Natural killer cell treated with Interleukin-12 subunit alpha and Interleukin-12 subunit beta and Interleukin-15 and Interleukin-18, amount 100 ng/mL, for 72 hours (primary cell): ENCODE data around the gene CCM2. TPM values are rescaled to one million over a fixed set of nuclear protein-coding genes. Genes with fewer than 3 reads are reported as not detected.

Experiments used
- ATAC-seq, 2 donors: fragments of 150-1000 bp; cut with Tn5 transposase in 1 of 2; sonication (Bioruptor Pico), chemical (Tn5 transposase) in 1 of 2; 2 replicates each; pipeline ENCODE4 v1.10.0; 2021
- DNase-seq: peaks from one replicate; pipeline ENCODE4 v3.0.0; 2022; ENCODE audit warnings: low spot score
- H3K27ac Mint-ChIP-seq, 2 donors: 1 replicate in 1 of 2; 2 replicates in 1 of 2; pipeline ENCODE4 v1.8.0; 2022; ENCODE audit warnings: mixed read lengths in 2 of 2, mild to moderate bottlenecking in 1 of 2, moderate library complexity in 1 of 2
- H3K27me3 Mint-ChIP-seq, 2 donors: 1 replicate in 1 of 2; 2 replicates in 1 of 2; pipeline ENCODE4 v1.8.0; 2022; ENCODE audit warnings: mixed read lengths in 2 of 2
- H3K36me3 Mint-ChIP-seq: one replicate; pipeline ENCODE4 v1.8.0; 2022; ENCODE audit warnings: mixed read lengths
- H3K4me1 Mint-ChIP-seq, 2 donors: 1 replicate in 1 of 2; 2 replicates in 1 of 2; pipeline ENCODE4 v1.8.0; 2022; ENCODE audit warnings: low read depth in 2 of 2, mixed read lengths in 2 of 2, mild to moderate bottlenecking in 1 of 2
- H3K4me3 Mint-ChIP-seq: one replicate; pipeline ENCODE4 v1.8.0; 2022; ENCODE audit warnings: mixed read lengths
- H3K9me3 Mint-ChIP-seq: 2 replicates; pipeline ENCODE4 v1.8.0; 2022; ENCODE audit warnings: mixed read lengths
- total RNA-seq, 2 donors: library from RNA; stranded (reverse); gene quantifications; one replicate each; pipeline ENCODE4 v1.2.3, GENCODE V29; 2022

CCM2 gene
- total RNA-seq, 2 donors from 2014 or later, result 59.2 to 68.4 TPM

DNA sequence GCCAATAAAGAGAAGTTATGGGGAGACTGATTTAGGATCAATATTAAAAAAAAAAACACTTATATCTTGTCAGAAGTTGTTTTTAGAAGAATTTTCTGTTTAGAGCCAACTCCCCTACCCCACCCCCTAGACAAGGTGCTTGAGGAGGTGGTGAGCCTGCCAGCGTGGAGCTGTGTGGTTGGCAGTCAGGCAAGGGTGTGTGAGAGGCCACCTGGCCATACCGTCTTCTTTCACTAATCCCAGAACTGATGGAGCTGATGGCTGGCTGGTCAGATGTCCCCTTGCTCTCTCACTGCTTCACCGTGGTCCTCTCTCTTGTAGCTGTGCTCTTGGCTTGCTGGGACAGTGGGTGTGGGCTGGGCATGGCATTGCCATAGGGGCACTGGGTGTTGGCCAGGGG, 54.4 kb downstream of the CCM2 start:
- H3K4me3 Mint-ChIP-seq, result no peak overlapping the region
- DNase-seq (no peak), ATAC-seq (no peak)
- peak overlapping the region; percentile 65 to 67 for H3K27ac Mint-ChIP-seq
- H3K36me3 Mint-ChIP-seq, result no peaks in the 10 kb centered on the region
- H3K27me3 Mint-ChIP-seq, result no peaks in the 10 kb centered on the region
- H3K9me3 Mint-ChIP-seq, result no peaks in the 10 kb centered on the region
- peaks cover 42 to 56% of the 10 kb centered on the region in 2 donors for H3K4me1 Mint-ChIP-seq

DNA sequence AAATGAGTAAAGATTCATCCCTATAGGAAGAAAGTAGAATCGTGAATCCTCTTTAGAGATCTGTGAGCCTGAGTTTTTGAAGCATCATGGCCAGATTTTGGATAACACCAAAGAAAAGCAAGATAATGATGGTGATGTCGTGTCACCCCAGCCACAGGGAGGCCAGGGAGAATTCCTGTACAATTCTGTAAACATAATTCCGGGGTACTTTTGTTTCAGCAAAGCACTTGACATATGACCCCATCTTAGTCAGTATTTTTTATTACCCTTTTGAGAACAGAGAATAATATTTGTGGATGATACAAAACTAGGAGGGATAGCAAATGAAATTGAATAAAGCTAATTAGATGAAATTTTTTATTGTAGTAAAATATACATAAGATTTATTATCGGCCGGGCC, 55.0 kb downstream of the CCM2 start:
- H3K36me3 Mint-ChIP-seq, result no peaks in the 10 kb centered on the region
- no peak overlapping the region for H3K4me3 Mint-ChIP-seq
- no peaks in the 10 kb centered on the region for H3K9me3 Mint-ChIP-seq
- DNase-seq (no peak), ATAC-seq (no peak)
- peaks cover 44 to 56% of the 10 kb centered on the region in 2 donors for H3K4me1 Mint-ChIP-seq
- peak overlapping the region; percentile 65 to 67 for H3K27ac Mint-ChIP-seq
- H3K27me3 Mint-ChIP-seq, result no peaks in the 10 kb centered on the region

DNA sequence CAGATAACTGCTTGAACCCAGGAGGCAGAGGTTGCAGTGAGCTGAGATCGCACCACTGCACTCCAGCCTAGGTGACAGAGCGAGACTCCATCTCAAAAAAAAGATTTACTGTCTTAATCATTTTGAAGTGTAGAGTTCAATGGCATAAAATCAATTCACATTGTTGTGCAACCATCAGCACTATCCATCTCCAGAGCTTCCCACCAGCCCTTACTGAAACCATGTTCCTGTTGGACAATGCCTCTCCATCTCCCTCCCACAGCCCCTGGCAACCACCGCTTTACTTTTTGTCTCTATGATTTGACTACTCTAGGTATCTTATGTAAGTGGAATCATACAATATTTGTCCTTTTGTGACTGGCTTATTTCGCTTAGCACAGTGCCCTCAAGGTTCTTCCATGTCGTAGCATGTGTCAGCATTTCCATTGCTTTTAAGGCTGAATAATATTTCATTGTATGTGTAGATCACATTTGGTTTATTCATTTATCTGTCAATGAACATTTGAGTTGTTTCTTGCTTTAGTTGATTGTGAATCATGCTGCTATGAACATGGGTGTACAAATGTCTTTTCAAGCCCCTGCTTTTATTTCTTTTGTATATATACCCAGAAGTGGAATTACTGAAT, 55.7 kb downstream of the CCM2 start:
- no peaks in the 10 kb centered on the region for H3K27me3 Mint-ChIP-seq
- H3K9me3 Mint-ChIP-seq, result no peaks in the 10 kb centered on the region
- DNase-seq (no peak), ATAC-seq (no peak)
- H3K4me1 Mint-ChIP-seq, result peaks cover 44 to 54% of the 10 kb centered on the region in 2 donors
- no peak overlapping the region for H3K27ac Mint-ChIP-seq
- no peak overlapping the region for H3K4me3 Mint-ChIP-seq
- peaks cover 6% of the 10 kb centered on the region for H3K36me3 Mint-ChIP-seq

DNA sequence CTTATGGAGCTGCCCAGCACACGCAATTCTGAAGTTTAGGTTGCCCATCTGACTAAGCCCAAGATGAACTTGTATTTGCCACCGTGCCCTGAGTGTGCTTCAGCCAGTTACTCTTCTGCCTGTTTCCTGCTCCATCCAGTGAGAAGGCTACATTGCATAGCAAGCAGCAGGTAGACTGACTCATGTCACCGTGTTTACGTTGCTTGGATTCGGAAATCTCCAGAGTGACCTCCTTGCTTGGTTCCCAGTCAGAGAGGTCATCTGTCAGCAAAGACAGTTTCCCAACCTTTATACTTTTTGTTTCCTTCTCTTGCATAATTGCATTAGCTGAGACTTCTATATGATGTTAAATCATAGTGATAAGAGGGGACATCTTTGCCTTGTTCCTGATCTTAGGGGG, 57.9 kb downstream of the CCM2 start:
- no peak overlapping the region for H3K4me3 Mint-ChIP-seq
- DNase-seq (no peak), ATAC-seq (no peak)
- H3K4me1 Mint-ChIP-seq, result peaks cover 48 to 59% of the 10 kb centered on the region in 2 donors
- peaks cover 7% of the 10 kb centered on the region for H3K36me3 Mint-ChIP-seq
- H3K27me3 Mint-ChIP-seq, result no peaks in the 10 kb centered on the region
- no peaks in the 10 kb centered on the region for H3K9me3 Mint-ChIP-seq
- H3K27ac Mint-ChIP-seq, result peak overlapping the region; percentile 34 to 72

DNA sequence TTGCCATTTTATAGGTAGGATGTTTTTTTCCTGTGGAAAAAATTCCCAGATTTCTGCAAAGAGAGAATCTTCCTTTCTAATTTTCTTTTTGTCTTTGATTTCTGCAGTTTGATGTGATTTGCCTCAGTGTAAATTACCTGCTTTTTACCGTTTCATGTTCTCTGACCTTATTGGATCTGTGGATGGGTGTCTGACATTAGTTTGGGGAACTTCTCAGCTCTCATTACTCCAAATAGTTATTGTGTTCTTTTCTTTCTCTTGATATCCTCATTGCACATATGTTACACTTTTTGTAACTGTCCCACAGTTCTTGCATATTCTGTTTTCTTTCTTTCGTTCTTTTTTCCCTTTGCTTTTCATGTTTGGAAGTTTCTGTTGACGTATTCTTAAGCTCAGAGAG, 60.3 kb downstream of the CCM2 start:
- peaks cover 11% of the 10 kb centered on the region for H3K36me3 Mint-ChIP-seq
- peaks cover 48 to 51% of the 10 kb centered on the region in 2 donors for H3K4me1 Mint-ChIP-seq
- H3K4me3 Mint-ChIP-seq, result no peak overlapping the region
- no peak for DNase-seq
- H3K27ac Mint-ChIP-seq, result peak overlapping the region; percentile 22 to 67
- ATAC-seq, result no peak
- no peaks in the 10 kb centered on the region for H3K9me3 Mint-ChIP-seq
- no peaks in the 10 kb centered on the region for H3K27me3 Mint-ChIP-seq

DNA sequence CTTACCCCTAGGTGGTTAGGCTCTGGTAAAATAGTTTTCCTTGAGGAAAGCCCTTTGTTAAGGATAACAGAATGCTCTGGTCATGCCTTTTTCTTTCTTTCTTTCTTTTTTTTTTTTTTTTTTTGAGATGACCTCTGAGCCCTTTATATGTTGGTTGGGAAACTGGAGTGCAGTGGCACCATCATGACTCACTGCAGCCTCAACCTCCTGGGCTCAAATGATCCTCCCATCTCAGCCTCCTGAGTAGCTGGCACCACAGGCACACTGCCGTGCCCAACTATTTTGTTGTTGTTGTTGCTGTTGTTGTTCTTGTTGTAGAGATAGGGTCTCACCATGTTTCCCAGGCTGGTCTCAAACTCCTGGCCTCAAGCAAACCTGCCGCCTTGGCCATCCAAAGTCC, 61.4 kb downstream of the CCM2 start:
- H3K4me1 Mint-ChIP-seq, result peaks cover 51 to 53% of the 10 kb centered on the region in 2 donors
- H3K36me3 Mint-ChIP-seq, result peaks cover 11% of the 10 kb centered on the region
- no peak for DNase-seq
- H3K9me3 Mint-ChIP-seq, result no peaks in the 10 kb centered on the region
- no peaks in the 10 kb centered on the region for H3K27me3 Mint-ChIP-seq
- H3K4me3 Mint-ChIP-seq, result no peak overlapping the region
- H3K27ac Mint-ChIP-seq, result peak overlapping the region; percentile 22 to 67
- ATAC-seq, result no peak

DNA sequence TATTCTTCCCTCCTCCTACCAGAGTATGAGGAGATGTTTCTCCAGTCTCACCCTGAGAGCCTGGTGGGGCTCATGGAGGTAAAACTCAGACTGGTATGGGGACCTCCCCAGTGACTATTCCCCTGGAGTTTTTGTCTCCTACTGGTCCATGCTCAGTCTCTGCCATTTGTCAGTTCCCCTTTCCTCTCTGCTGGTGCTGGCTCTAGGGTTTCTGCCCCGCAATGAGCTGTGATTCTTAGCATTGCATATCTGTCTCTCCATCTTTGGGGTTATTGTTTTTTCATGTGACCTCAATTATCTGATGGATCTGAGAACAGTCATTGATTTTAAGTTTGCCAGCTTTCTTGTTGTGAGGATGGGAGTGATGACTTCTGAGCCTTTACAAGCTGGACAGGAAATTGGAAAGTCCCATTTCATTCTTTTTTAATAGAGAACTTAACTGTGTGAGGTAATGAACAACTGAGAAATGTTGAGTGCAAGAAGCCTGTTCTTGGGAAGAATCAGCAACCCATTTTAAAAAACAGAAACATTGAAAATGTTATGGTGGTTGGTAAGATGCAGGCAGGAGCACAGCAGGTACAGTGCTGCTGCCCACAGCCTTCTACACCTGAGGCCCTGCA, 61.9 kb downstream of the CCM2 start:
- no peak for DNase-seq
- Mint-ChIP-seq H3K27ac (peak overlapping the region; percentile 22 to 67), H3K9me3 (no peaks in the 10 kb centered on the region), H3K4me1 (peaks cover 52 to 53% of the 10 kb centered on the region in 2 donors), H3K4me3 (no peak overlapping the region), H3K36me3 (peaks cover 11% of the 10 kb centered on the region), H3K27me3 (no peaks in the 10 kb centered on the region)
- no peak for ATAC-seq

DNA sequence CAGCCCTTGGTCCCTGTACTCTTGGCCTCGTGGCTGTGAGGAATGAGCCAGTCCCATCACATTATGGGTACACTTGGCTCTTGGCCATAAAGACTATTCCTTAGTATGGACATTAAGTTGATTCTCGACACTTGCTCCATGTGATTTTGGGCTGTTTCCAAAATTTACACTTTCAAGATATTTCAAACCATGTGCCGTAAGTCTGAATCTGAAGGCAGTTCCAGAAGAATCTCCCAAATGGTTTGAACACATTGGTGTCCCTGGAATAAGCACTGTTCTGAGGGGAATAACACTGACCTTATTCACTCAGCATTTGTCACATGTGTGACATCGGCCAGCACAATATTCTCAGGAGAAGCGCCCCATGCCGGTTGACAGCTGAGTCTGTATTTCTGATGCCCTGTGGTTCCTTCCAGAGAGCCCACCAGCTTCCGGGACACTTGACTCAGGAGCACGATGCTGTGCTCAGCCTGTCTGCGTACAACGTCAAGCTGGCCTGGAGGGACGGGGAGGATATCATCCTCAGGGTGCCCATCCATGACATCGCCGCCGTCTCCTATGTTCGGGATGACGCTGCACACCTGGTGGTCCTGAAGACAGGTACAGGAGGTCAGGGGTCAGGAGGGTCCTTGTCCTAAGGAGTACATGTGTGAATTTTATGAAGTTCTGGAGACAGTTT, 64.2 kb downstream of the CCM2 start:
- Mint-ChIP-seq H3K36me3 (peaks cover 11% of the 10 kb centered on the region), H3K27ac (peak overlapping the region; percentile 31 to 67)

DNA sequence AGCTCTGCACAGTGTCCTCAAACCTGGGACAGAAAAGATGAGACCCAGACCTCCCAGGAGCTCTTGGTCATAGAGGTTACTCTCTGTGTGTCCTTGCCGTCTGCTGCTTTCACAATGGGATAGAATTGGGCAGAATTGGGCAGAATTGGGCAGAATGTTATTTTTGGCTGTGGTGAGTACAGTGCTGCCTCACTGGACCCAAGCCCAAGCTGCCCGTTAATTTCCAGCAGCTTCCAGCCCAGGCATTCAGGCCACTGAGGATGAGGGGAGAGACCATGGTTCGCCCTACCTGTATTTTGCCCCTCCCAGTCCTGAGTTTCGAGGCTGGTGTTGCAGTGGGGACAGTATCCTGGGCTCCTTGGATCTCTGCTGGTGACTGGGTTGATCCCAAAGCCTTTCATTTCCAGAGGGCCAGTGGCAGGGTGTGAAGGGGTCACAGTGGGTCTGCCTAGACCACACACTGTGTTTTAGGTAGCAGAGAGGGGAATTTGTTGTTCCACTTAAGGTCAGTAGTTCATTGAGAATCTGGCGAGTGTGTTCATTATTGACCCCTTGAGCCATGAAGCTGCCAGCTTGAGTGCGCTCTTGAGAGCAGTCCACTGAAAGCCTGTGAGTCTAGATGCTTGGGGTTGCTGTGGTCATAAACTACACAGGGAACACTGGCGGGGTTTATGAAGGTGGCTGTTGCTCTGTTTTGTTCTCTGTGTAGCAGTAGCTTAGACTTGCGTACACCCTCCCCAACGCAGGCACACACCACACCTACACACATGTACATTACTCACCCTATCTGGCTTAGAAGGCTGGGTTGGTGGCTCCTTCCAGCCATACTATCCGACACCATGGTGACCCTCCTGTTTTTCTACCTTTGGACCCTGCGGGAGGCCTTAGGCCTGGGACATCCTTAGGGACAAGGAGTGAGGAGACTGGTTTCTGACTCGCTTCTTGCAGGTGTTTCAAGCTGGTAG, 65.3 kb downstream of the CCM2 start:
- peaks cover 32 to 49% of the 10 kb centered on the region in 2 donors for H3K4me1 Mint-ChIP-seq
- DNase-seq, result no peak
- no peaks in the 10 kb centered on the region for H3K9me3 Mint-ChIP-seq
- no peak for ATAC-seq
- no peak overlapping the region for H3K4me3 Mint-ChIP-seq
- H3K36me3 Mint-ChIP-seq, result peaks cover 9% of the 10 kb centered on the region
- H3K27ac Mint-ChIP-seq, result peak overlapping the region in 1 of 2 donors; percentile 44
- H3K27me3 Mint-ChIP-seq, result no peaks in the 10 kb centered on the region

More for the DNA sequence above, 64.2 kb downstream of the CCM2 start:
- ATAC-seq (no peak), DNase-seq (no peak)
- Mint-ChIP-seq H3K4me3 (no peak overlapping the region), H3K27me3 (no peaks in the 10 kb centered on the region), H3K9me3 (no peaks in the 10 kb centered on the region), H3K4me1 (peaks cover 36 to 49% of the 10 kb centered on the region in 2 donors)

DNA sequence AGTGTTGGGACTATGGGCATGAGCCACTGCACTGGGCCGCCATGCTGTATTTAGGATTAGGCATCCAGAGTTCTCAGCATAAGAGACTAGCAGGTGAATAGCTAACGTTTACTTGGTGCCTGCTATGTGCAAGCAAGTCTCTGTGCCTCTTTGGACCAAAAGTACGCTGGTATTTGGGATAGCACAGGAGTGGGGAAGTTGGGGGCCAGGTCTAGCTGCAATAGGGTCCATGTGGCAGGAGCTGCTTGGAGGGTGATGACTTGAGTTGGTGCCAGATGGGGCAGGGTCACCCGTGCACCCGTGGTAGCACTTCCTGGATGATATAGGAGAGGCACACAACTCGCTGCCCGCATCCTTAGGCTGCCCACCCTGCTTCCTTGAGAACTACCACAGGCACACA, 66.4 kb downstream of the CCM2 start:
- Mint-ChIP-seq H3K27ac (no peak overlapping the region), H3K27me3 (no peaks in the 10 kb centered on the region), H3K36me3 (peaks cover 4% of the 10 kb centered on the region), H3K4me3 (no peak overlapping the region), H3K4me1 (peaks cover 21 to 40% of the 10 kb centered on the region in 2 donors), H3K9me3 (no peaks in the 10 kb centered on the region)
- ATAC-seq, result no peak
- no peak for DNase-seq

DNA sequence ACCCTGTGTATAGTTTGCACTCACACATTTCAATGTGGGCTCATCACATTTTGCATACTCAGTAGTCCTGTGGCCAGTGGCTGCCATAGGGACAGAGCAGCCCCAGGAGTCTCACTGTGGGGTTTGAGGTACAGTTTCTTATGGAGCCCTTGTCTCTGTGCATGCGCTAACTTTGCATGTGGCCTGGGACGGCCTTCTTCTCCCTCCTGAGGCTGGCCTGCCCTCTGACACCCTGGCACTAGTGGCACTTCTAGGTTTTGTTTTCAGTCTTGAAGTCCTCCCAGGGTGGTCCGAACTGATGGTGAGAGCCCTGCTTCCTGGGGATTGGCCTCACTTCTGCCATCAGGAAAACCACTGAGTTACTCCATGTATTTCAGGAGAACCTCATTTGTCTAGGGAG, 67.6 kb downstream of the CCM2 start:
- H3K27me3 Mint-ChIP-seq, result no peaks in the 10 kb centered on the region
- H3K9me3 Mint-ChIP-seq, result no peaks in the 10 kb centered on the region
- ATAC-seq (no peak), DNase-seq (no peak)
- H3K36me3 Mint-ChIP-seq, result peaks cover 4% of the 10 kb centered on the region
- H3K4me3 Mint-ChIP-seq, result no peak overlapping the region
- H3K27ac Mint-ChIP-seq, result peak overlapping the region in 1 of 2 donors; percentile 75
- H3K4me1 Mint-ChIP-seq, result peaks cover 20 to 41% of the 10 kb centered on the region in 2 donors

DNA sequence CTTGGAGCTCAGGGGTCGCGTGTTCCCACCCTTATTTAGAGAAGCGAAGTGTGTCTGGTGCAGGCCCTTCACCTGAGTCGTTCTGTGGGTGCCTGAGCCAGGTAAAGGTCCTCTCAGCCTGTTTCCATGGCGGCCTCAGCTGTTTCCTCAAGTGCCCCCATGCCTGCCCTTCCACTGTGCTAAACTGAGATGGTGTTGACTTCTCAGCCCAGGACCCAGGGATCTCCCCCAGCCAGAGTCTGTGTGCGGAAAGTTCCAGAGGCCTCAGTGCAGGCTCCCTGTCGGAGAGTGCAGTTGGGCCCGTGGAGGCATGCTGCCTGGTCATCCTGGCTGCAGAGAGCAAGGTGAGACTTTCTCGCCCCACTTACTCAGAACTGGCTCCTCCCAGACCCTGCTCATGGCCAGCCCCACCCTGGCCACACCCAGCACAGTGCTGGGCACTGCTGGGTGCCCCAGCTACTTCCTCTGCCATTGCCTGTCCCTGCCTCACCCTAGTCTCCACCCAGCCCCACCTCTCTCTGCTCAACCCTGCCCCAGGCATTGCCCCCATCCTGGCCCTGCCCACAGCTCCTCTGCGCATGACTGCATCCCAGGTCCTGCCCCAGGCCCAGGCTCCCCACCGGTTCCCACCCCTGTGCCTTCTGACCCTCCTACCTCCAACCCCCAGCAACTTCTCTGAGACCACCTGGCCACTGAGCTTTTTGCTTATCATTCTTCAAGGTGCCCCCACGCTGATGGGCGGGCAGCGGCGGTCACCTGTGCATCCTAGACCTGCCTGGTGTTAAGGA, 68.4 kb downstream of the CCM2 start:
- DNase-seq (no peak), ATAC-seq (no peak)
- peak overlapping the region in 1 of 2 donors; percentile 75 for H3K27ac Mint-ChIP-seq
- peaks cover 4% of the 10 kb centered on the region for H3K36me3 Mint-ChIP-seq
- no peaks in the 10 kb centered on the region for H3K9me3 Mint-ChIP-seq
- H3K4me3 Mint-ChIP-seq, result no peak overlapping the region
- H3K27me3 Mint-ChIP-seq, result no peaks in the 10 kb centered on the region
- H3K4me1 Mint-ChIP-seq, result peaks cover 26 to 46% of the 10 kb centered on the region in 2 donors
